ENCODE results near the gene FYN. TPM values are rescaled to one million over a fixed set of nuclear protein-coding genes. Genes with fewer than 3 reads are reported as not detected.

Gene FYN
- total and polyA plus RNA-seq, 10 of the 15 experiments (the other 5 are each of a cell fraction or from before 2014, with no cell fraction given) = 51.4 to 247 (median 138) TPM

DNA sequence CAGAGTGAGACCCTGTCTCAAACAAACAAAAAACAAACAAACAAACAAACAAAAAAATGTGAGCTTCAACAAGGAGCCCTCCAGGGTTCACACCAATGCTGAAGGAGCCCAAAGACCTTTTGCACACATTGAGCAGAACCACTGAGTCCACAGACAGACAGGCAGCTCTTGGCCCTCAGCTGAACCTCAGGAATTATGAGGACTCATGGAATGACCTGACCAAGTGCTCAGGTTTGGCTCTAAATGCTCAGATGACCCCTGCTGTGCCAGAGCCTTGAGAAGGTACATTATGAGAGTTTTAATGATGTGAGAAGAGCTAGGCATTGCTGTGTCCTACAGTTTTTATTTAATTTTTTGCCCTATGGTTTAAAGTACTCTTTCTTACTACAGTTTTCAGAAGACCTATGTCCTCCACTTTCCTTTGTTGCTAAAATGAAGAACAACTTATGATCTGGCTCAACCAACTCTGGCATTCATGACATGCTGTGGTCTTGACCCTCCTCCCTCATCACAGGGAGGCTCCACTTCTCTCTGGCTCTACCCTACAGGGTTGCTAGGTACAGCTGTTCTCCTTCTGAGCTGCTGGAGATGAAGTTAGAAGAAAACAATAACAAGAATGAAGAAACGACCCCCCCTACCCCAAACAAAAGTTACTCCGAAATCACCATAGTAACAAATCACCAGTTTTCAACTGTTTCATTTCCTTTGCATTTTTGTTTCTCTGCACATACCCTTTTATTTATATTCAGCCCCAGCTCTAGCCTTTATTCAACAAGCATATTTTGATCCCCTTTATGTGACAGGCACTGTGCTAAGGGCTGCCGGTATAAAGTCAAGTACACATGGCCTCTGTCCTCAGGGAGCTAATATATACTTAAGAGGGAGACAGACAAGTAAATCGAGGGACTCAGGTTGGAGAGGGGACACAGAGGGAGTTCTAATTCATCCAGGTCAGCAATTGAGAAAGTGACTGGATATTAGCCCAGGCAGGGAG lies 138.9 kb downstream of the FYN start:
- H3K79me2 ChIP-seq (ENCODE audit: control insufficient read depth, insufficient read depth, low read length) = peaks cover 49% of the 10 kb centered on the region
- no peaks in the 10 kb centered on the region for H4K20me1 ChIP-seq (ENCODE audit: control insufficient read depth, insufficient read depth)
- ChIA-PET RAD21 (ENCODE audit: unreplicated experiment) (interaction anchor here (1.0 to 1.9 kb wide), 8 partner anchors 8 to 72 kb away, joined by 3 to 9 read pairs (median 4); no protein-coding TSS in a partner anchor), CTCF (interaction anchor here (1.0 to 4.8 kb wide), 6 partner anchors 9 to 48 kb away, joined by 3 to 26 read pairs (median 8); no protein-coding TSS in a partner anchor), SMC1A (ENCODE audit: uncharacterized antibody, unreplicated experiment) (interaction anchor here (0.9 to 16.1 kb wide), 11 partner anchors 10 to 246 kb away, joined by 3 to 181 read pairs (median 4); no protein-coding TSS in a partner anchor), POLR2A (interaction anchor here (0.8 to 1.5 kb wide), 9 partner anchors 8 to 259 kb away, joined by 3 to 6 read pairs (median 3); no protein-coding TSS in a partner anchor)
- H3K4me1 ChIP-seq (ENCODE audit: control insufficient read depth, insufficient read depth, low read length) = peaks cover 61% of the 10 kb centered on the region
- no TSS peak for BruUV-seq (replicated peaks)
- no peak overlapping the region for H2AFZ ChIP-seq (ENCODE audit: control insufficient read depth, low read depth, low read length)
- H3K4me2 ChIP-seq (ENCODE audit: control insufficient read depth, insufficient read depth) = no peak overlapping the region
- intact Hi-C loops (cut with micrococcal nuclease; ENCODE audit: unreplicated experiment) = no loop called here
- 53% methylated on average over 4 of the region's 4 CpGs for WGBS (ENCODE audit: insufficient coverage, insufficient replicate concordance, low lambda C conversion rate, missing lambda C conversion rate)
- H3K27ac ChIP-seq (ENCODE audit: control insufficient read depth, insufficient read depth) = peak overlapping the region; percentile 23
- DNase-seq (ENCODE audit: low read depth, low spot score) (no peak), FAIRE-seq (no peak), ATAC-seq (no peak)
- peaks cover 17 to 36% of the 10 kb centered on the region in 2 experiments for H3K36me3 ChIP-seq (ENCODE audit: control insufficient read depth in 2 of 2, insufficient read depth in 2 of 2, low read length in 1 of 2)
- H3K4me3 ChIP-seq = no peak overlapping the region
- no peak overlapping the region for H3K9ac ChIP-seq (ENCODE audit: control insufficient read depth, insufficient read depth, low read length)
- in situ Hi-C loops (cut with MboI) = loop anchor here (25.0 kb wide), 1 partner anchor 1903 kb away; no protein-coding TSS in a partner anchor
- peaks cover 21% of the 10 kb centered on the region; the same call in 2 of the 3 replicates for H3K9me3 ChIP-seq (replicated peaks; ENCODE audit: control insufficient read depth, insufficient read depth, low read length)
- TF ChIP-seq MYC (IDR thresholded peaks at IDR 0.05; ENCODE audit: insufficient read depth, insufficient read length, insufficient replicate concordance, low read length, severe bottlenecking) (no peak), CREM (IDR thresholded peaks at IDR 0.05; ENCODE audit: low read depth) (no peak), IRF4 (IDR thresholded peaks at IDR 0.05; ENCODE audit: low read depth, low read length) (no peak), CREB1 (IDR thresholded peaks at IDR 0.05; ENCODE audit: low read depth) (no peak), FOXK2 (IDR thresholded peaks at IDR 0.05) (no peak), MTA3 (IDR thresholded peaks at IDR 0.05; ENCODE audit: borderline replicate concordance, low read length) (0 out of 2 replicates have a peak, but pooled peaks have one; percentile 17)
- no peaks in the 10 kb centered on the region for H3K27me3 ChIP-seq (replicated peaks in 1 of 2; ENCODE audit: control insufficient read depth in 2 of 2, insufficient read depth in 2 of 2, low read length in 1 of 2)
